ENCODE data around the gene WNT2.

WNT2 gene

GRCh38 chr7:117347480-117347879 is 24.6 kb upstream of the WNT2 start:
- Histone ChIP-seq H3K4me1 (ENCODE audit: insufficient read depth, insufficient read length) (no peaks in the 10 kb centered on the region), H3K4me3 (ENCODE audit: insufficient read length, low read depth) (no peak overlapping the region), H3K9ac (ENCODE audit: insufficient read length, low read depth) (no peak overlapping the region), H3K9me3 (ENCODE audit: insufficient read depth, low read length) (no peaks in the 10 kb centered on the region), H3K36me3 (ENCODE audit: insufficient read depth, insufficient read length, low read length) (no peaks in the 10 kb centered on the region), H3K27me3 (ENCODE audit: insufficient read depth, insufficient read length) (no peaks in the 10 kb centered on the region)
- no peak for TF ChIP-seq SUZ12 (IDR thresholded peaks at IDR 0.05; ENCODE audit: extremely low read depth, insufficient read depth, insufficient read length)
- TF ChIP-seq YY1 (IDR thresholded peaks at IDR 0.05; ENCODE audit: insufficient read depth, insufficient read length) = no peak
- TF ChIP-seq ZNF274 (IDR thresholded peaks at IDR 0.05; ENCODE audit: low read depth, low read length) = no peak
- DNase-seq (ENCODE audit: low read depth, low spot score) = no peak

GRCh38 chr7:117346161-117346560 is 23.3 kb upstream of the WNT2 start:
- DNase-seq (ENCODE audit: low read depth, low spot score) = no peak
- no peak for TF ChIP-seq YY1 (IDR thresholded peaks at IDR 0.05; ENCODE audit: insufficient read depth, insufficient read length)
- no peak for TF ChIP-seq SUZ12 (IDR thresholded peaks at IDR 0.05; ENCODE audit: extremely low read depth, insufficient read depth, insufficient read length)

GRCh38 chr7:117338020-117338419 is 15.2 kb upstream of the WNT2 start:
- TF ChIP-seq YY1 (IDR thresholded peaks at IDR 0.05; ENCODE audit: insufficient read depth, insufficient read length) (no peak), SUZ12 (IDR thresholded peaks at IDR 0.05; ENCODE audit: extremely low read depth, insufficient read depth, insufficient read length) (no peak), ZNF274 (IDR thresholded peaks at IDR 0.05; ENCODE audit: low read depth, low read length) (no peak)
- Histone ChIP-seq H3K9ac (ENCODE audit: insufficient read length, low read depth) (no peak overlapping the region), H3K4me1 (ENCODE audit: insufficient read depth, insufficient read length) (no peaks in the 10 kb centered on the region), H3K36me3 (ENCODE audit: insufficient read depth, insufficient read length, low read length) (no peaks in the 10 kb centered on the region), H3K4me3 (ENCODE audit: insufficient read length, low read depth) (no peak overlapping the region), H3K27me3 (ENCODE audit: insufficient read depth, insufficient read length) (no peaks in the 10 kb centered on the region), H3K9me3 (ENCODE audit: insufficient read depth, low read length) (no peaks in the 10 kb centered on the region)
- DNase-seq (ENCODE audit: low read depth, low spot score) = no peak

More at GRCh38 chr7:117346161-117346560, 23.3 kb upstream of the WNT2 start:
- Histone ChIP-seq H3K36me3 (ENCODE audit: insufficient read depth, insufficient read length, low read length) (no peaks in the 10 kb centered on the region), H3K9ac (ENCODE audit: insufficient read length, low read depth) (no peak overlapping the region), H3K4me1 (ENCODE audit: insufficient read depth, insufficient read length) (no peaks in the 10 kb centered on the region), H3K9me3 (ENCODE audit: insufficient read depth, low read length) (no peaks in the 10 kb centered on the region), H3K4me3 (ENCODE audit: insufficient read length, low read depth) (no peak overlapping the region), H3K27me3 (ENCODE audit: insufficient read depth, insufficient read length) (no peaks in the 10 kb centered on the region)

GRCh38 chr7:117333168-117333567 is 10.3 kb upstream of the WNT2 start:
- H3K36me3 ChIP-seq (ENCODE audit: insufficient read depth, insufficient read length, low read length) = no peaks in the 10 kb centered on the region
- no peak overlapping the region for H3K9ac ChIP-seq (ENCODE audit: insufficient read length, low read depth)
- H3K9me3 ChIP-seq (ENCODE audit: insufficient read depth, low read length) = no peaks in the 10 kb centered on the region
- no peaks in the 10 kb centered on the region for H3K4me1 ChIP-seq (ENCODE audit: insufficient read depth, insufficient read length)
- H3K4me3 ChIP-seq (ENCODE audit: insufficient read length, low read depth) = no peak overlapping the region
- no peak for DNase-seq (ENCODE audit: low read depth, low spot score)
- no peaks in the 10 kb centered on the region for H3K27me3 ChIP-seq (ENCODE audit: insufficient read depth, insufficient read length)
- no peak for TF ChIP-seq ZNF274 (IDR thresholded peaks at IDR 0.05; ENCODE audit: low read depth, low read length)
- no peak for TF ChIP-seq YY1 (IDR thresholded peaks at IDR 0.05; ENCODE audit: insufficient read depth, insufficient read length)
- TF ChIP-seq SUZ12 (IDR thresholded peaks at IDR 0.05; ENCODE audit: extremely low read depth, insufficient read depth, insufficient read length) = no peak

GRCh38 chr7:117332031-117332430 is 9.2 kb upstream of the WNT2 start:
- no peaks in the 10 kb centered on the region for H3K36me3 ChIP-seq (ENCODE audit: insufficient read depth, insufficient read length, low read length)
- TF ChIP-seq SUZ12 (IDR thresholded peaks at IDR 0.05; ENCODE audit: extremely low read depth, insufficient read depth, insufficient read length) = no peak
- no peak for TF ChIP-seq YY1 (IDR thresholded peaks at IDR 0.05; ENCODE audit: insufficient read depth, insufficient read length)
- no peak for TF ChIP-seq ZNF274 (IDR thresholded peaks at IDR 0.05; ENCODE audit: low read depth, low read length)
- no peak overlapping the region for H3K4me3 ChIP-seq (ENCODE audit: insufficient read length, low read depth)
- no peaks in the 10 kb centered on the region; the same call in 1 of the 2 replicates for H3K9me3 ChIP-seq (ENCODE audit: insufficient read depth, low read length)
- H3K9ac ChIP-seq (ENCODE audit: insufficient read length, low read depth) = no peak overlapping the region
- DNase-seq (ENCODE audit: low read depth, low spot score) = no peak
- no peaks in the 10 kb centered on the region for H3K4me1 ChIP-seq (ENCODE audit: insufficient read depth, insufficient read length)
- H3K27me3 ChIP-seq (ENCODE audit: insufficient read depth, insufficient read length) = no peaks in the 10 kb centered on the region

GRCh38 chr7:117325836-117326235 is 3.0 kb upstream of the WNT2 start:
- H3K9ac ChIP-seq (ENCODE audit: insufficient read length, low read depth) = no peak overlapping the region
- DNase-seq (ENCODE audit: low read depth, low spot score) = no peak
- no peaks in the 10 kb centered on the region for H3K4me1 ChIP-seq (ENCODE audit: insufficient read depth, insufficient read length)
- H3K27me3 ChIP-seq (ENCODE audit: insufficient read depth, insufficient read length) = peaks cover 54% of the 10 kb centered on the region
- no peak for TF ChIP-seq SUZ12 (IDR thresholded peaks at IDR 0.05; ENCODE audit: extremely low read depth, insufficient read depth, insufficient read length)
- TF ChIP-seq YY1 (IDR thresholded peaks at IDR 0.05; ENCODE audit: insufficient read depth, insufficient read length) = no peak
- TF ChIP-seq ZNF274 (IDR thresholded peaks at IDR 0.05; ENCODE audit: low read depth, low read length) = no peak
- no peaks in the 10 kb centered on the region; the same call in 1 of the 2 replicates for H3K9me3 ChIP-seq (ENCODE audit: insufficient read depth, low read length)
- no peaks in the 10 kb centered on the region for H3K36me3 ChIP-seq (ENCODE audit: insufficient read depth, insufficient read length, low read length)
- H3K4me3 ChIP-seq (ENCODE audit: insufficient read length, low read depth) = no peak overlapping the region

GRCh38 chr7:117324960-117325359 is 2.1 kb upstream of the WNT2 start:
- peak overlapping the region; percentile 47 for H3K4me3 ChIP-seq (ENCODE audit: insufficient read length, low read depth)
- no peak for TF ChIP-seq SUZ12 (IDR thresholded peaks at IDR 0.05; ENCODE audit: extremely low read depth, insufficient read depth, insufficient read length)
- no peak for TF ChIP-seq ZNF274 (IDR thresholded peaks at IDR 0.05; ENCODE audit: low read depth, low read length)
- no peak for TF ChIP-seq YY1 (IDR thresholded peaks at IDR 0.05; ENCODE audit: insufficient read depth, insufficient read length)
- peaks cover 63% of the 10 kb centered on the region for H3K27me3 ChIP-seq (ENCODE audit: insufficient read depth, insufficient read length)
- H3K4me1 ChIP-seq (ENCODE audit: insufficient read depth, insufficient read length) = no peaks in the 10 kb centered on the region
- DNase-seq (ENCODE audit: low read depth, low spot score) = no peak
- no peak overlapping the region for H3K9ac ChIP-seq (ENCODE audit: insufficient read length, low read depth)
- H3K36me3 ChIP-seq (ENCODE audit: insufficient read depth, insufficient read length, low read length) = no peaks in the 10 kb centered on the region
- H3K9me3 ChIP-seq (ENCODE audit: insufficient read depth, low read length) = no peaks in the 10 kb centered on the region; the same call in 1 of the 2 replicates
